A673 (cell line): Measurements from ENCODE around the gene CLTCL1. TPM values are rescaled to one million over a fixed set of nuclear protein-coding genes. Genes with fewer than 3 reads are reported as not detected.

Source experiments
- BruUV-seq: library from RNA; stranded (reverse); fragments of 400-500 nt; replicated peaks from 2 replicates; lab custom pipeline; 2021; lab: Mats Ljungman, UMichigan
- CTCF ChIA-PET: fragments of 300-600 bp; sonication (Branson Sonifier 250); formaldehyde crosslinking; loops from one replicate; lab custom pipeline; 2022; ENCODE audit warnings: antibody characterized with exemption; lab: Charles Lee
- POLR2A ChIA-PET: fragments of 300-600 bp; sonication (Branson Sonifier 250); formaldehyde crosslinking; loops from one replicate; lab custom pipeline; 2022; ENCODE audit warnings: antibody characterized with exemption; ENCODE audit not compliant: low non-redundant PET; lab: Charles Lee
- DNase-seq: peaks from one replicate; pipeline ENCODE4 v3.0.0-alpha.2; 2015; ENCODE audit warnings: low spot score
- H3K27ac ChIP-seq: fragments of 200-600 bp; sonication (generic); 2 replicates; pipeline ENCODE4 v1.5.1; 2016; ENCODE audit warnings: mixed run types, low read depth, mild to moderate bottlenecking, mixed read lengths, antibody characterized with exemption, low read length; ENCODE audit not compliant: poor library complexity, severe bottlenecking
- H3K27me3 ChIP-seq: fragments of 200-600 bp; sonication (generic); replicated peaks from 2 replicates; pipeline ENCODE4 v1.6.1; 2017; ENCODE audit warnings: mixed run types, low read depth, mild to moderate bottlenecking, mixed read lengths, antibody characterized with exemption, low read length; ENCODE audit not compliant: insufficient read depth, poor library complexity
- H3K36me3 ChIP-seq: fragments of 200-600 bp; sonication (generic); 2 replicates; pipeline ENCODE4 v1.6.1; 2016; ENCODE audit warnings: mixed run types, mild to moderate bottlenecking, mixed read lengths, antibody characterized with exemption, low read length; ENCODE audit not compliant: insufficient read depth, poor library complexity, severe bottlenecking
- H3K4me1 ChIP-seq: fragments of 200-600 bp; sonication (generic); 2 replicates; pipeline ENCODE4 v1.6.1; 2017; ENCODE audit warnings: mixed run types, mild to moderate bottlenecking, mixed read lengths, antibody characterized with exemption, low read length; ENCODE audit not compliant: insufficient read depth, poor library complexity, severe bottlenecking
- H3K4me3 ChIP-seq: fragments of 200-600 bp; sonication (generic); 2 replicates; pipeline ENCODE4 v1.5.1; 2016; ENCODE audit warnings: low read depth, mixed run types, mild to moderate bottlenecking, mixed read lengths, low read length; ENCODE audit not compliant: poor library complexity, severe bottlenecking
- H3K9me3 ChIP-seq: fragments of 200-600 bp; sonication (generic); 2 replicates; pipeline ENCODE4 v1.6.1; 2016; ENCODE audit warnings: mixed run types, low read depth, mild to moderate bottlenecking, mixed read lengths, antibody characterized with exemption, low read length; ENCODE audit not compliant: poor library complexity, severe bottlenecking
- EZH2 ChIP-seq: fragments of 200-600 bp; sonication (generic); IDR thresholded peaks from 2 replicates; pipeline ENCODE4 v1.6.1; 2017; ENCODE audit warnings: borderline replicate concordance, low read depth, mild to moderate bottlenecking, mixed read lengths, antibody characterized with exemption, low read length; ENCODE audit not compliant: poor library complexity, severe bottlenecking
- intact Hi-C: fragments of 100-400 bp; cut with micrococcal nuclease; formaldehyde crosslinking; loops from one replicate; pipeline ENCODE4 v1.10.0; 2022; ENCODE audit not compliant: unreplicated experiment
- total RNA-seq: library from RNA; stranded (reverse); gene quantifications from 2 replicates; pipeline ENCODE4 v1.2.3, GENCODE V29; 2021
- TF ChIP-seq, protein P1 (sequence below): fragments of 300-800, 200-600 bp; sonication (generic); conservative IDR thresholded peaks from 2 replicates; pipeline ENCODE4 v1.5.1; 2017; ENCODE audit warnings: low read depth, mild to moderate bottlenecking, antibody characterized with exemption, low read length, moderate library complexity, mixed read lengths

CLTCL1 gene
- total RNA-seq, 1 experiment from 2014 or later, result 7.5 TPM

DNA sequence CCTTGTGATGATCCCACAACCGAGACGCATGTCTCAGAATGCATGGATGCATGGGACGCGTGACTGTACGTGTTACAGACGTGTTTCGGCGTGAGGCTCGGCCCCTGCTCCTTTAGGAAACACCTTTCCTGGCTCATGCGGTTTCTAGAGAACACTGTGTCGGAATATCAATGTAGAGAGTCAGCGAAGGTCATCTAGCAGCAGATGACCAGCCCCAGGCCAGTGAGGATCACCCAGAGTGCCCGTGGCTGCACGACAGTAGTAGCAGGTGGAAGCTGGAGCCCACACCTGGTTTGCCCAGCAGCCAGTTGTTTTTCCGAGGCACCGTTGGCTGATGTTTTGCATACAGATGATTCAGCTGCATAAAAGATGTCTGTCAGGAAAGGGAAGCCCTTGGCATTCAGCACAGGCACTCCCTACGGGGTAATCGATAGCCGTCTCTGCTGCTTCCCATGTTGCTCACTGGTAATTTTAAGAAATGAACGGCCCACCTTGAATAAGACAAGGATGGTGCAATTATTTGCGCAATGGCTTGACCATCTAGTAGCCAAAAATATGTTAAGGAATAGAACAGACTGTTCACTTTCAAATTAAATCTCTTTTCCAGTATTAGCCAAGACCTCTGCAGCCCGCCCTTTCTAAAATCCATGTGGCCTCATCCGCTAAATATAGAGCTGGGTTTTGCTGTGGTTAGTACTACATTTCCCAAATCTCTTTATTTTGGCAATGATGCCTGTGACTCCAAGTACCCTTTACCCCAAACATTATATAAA lies 1.1 kb upstream of the CLTCL1 start:
- no peak for DNase-seq
- Histone ChIP-seq H3K4me3 (peak overlapping the region; percentile 79), H3K36me3 (no peaks in the 10 kb centered on the region), H3K4me1 (peaks cover 8% of the 10 kb centered on the region), H3K9me3 (no peaks in the 10 kb centered on the region), H3K27ac (peak overlapping the region; percentile 54), H3K27me3 (no peaks in the 10 kb centered on the region)
- TF ChIP-seq, protein P1, sequence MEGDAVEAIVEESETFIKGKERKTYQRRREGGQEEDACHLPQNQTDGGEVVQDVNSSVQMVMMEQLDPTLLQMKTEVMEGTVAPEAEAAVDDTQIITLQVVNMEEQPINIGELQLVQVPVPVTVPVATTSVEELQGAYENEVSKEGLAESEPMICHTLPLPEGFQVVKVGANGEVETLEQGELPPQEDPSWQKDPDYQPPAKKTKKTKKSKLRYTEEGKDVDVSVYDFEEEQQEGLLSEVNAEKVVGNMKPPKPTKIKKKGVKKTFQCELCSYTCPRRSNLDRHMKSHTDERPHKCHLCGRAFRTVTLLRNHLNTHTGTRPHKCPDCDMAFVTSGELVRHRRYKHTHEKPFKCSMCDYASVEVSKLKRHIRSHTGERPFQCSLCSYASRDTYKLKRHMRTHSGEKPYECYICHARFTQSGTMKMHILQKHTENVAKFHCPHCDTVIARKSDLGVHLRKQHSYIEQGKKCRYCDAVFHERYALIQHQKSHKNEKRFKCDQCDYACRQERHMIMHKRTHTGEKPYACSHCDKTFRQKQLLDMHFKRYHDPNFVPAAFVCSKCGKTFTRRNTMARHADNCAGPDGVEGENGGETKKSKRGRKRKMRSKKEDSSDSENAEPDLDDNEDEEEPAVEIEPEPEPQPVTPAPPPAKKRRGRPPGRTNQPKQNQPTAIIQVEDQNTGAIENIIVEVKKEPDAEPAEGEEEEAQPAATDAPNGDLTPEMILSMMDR, result no peak
- TF ChIP-seq EZH2, result no peak
- ChIA-PET CTCF (no interaction called here), POLR2A (no interaction called here)
- BruUV-seq, result no TSS peak
- intact Hi-C loops, result loop anchor here (5.0 kb wide), 1 partner anchor 115 kb away; the partner anchor contains the start of gene SLC25A1

DNA sequence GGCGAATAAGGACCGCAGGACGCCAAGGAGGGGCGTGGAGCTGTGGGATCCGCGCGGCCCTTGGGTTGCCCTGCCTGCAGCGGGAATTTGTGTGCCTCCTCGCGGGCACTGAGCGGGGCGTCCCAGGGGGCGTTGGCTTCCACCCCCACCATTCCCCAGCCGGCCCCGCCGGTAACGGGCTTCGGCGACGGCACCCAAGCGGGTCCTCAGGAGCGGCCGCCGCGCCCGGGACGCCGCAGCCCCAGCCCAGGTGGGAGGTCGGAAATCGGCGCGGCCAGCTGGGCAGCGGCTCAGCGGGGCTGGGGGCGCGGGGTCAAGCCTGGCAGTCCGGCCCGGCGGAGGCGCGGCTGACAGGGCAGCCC lies 320 bp downstream of the CLTCL1 start:
- Histone ChIP-seq H3K27me3 (no peaks in the 10 kb centered on the region), H3K9me3 (no peaks in the 10 kb centered on the region), H3K4me3 (peak overlapping the region; percentile 79), H3K36me3 (no peaks in the 10 kb centered on the region), H3K27ac (peak overlapping the region; percentile 64), H3K4me1 (peaks cover 8% of the 10 kb centered on the region)
- peak; percentile 47 for DNase-seq
- BruUV-seq, result no TSS peak
- intact Hi-C loops, result loop anchor here (5.0 kb wide), 1 partner anchor 114 kb away; the partner anchor contains the start of gene SLC25A1
- ChIA-PET CTCF (interaction anchor here (1.1 kb wide), 1 partner anchor 9 kb away, joined by 3 read pairs; no protein-coding TSS in a partner anchor), POLR2A (no interaction called here)
- TF ChIP-seq, protein P1, result no peak
- no peak for TF ChIP-seq EZH2

DNA sequence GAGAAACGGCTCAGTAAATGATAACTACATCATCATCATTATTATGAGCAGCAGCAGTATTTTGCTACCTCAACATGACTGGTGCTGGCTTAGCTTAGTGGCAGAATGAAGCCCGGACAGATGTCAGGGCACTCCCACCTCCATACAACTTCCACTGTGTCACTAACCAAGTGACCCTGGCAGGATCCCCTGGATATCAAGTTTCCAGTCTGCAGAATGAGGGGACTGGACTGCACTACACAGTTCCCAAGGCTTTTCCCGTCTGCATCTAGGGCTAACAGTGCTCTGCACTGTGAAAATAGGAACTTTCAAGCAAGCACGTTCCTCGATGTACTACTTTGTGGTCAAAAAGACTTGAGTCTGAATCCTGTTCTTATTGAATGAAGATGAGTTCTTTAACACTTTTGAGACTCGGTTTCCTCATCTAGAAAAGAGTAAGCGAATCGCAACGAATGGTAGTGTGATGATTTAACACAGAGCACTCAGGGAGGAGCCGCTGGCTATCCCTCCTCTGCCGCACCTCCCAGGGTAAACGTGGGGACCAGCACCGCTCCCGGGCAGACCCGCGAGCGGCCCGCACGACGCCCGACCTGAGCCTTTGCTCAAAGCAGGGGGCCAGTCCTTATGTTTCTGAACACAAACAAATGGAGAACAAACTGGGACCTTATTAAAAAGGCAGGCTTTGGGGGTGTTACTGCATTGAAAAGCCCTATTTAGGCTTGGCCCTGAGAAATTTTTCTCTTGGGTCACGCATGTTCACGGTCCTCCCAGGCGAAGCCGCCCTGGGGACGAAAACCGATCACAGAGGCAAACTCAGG lies 910 bp downstream of the CLTCL1 start:
- ChIA-PET POLR2A (no interaction called here), CTCF (interaction anchor here (1.1 kb wide), 1 partner anchor 9 kb away, joined by 3 read pairs; no protein-coding TSS in a partner anchor)
- peaks cover 8% of the 10 kb centered on the region for H3K4me1 ChIP-seq
- intact Hi-C loops, result loop anchor here (5.0 kb wide), 1 partner anchor 113 kb away; the partner anchor contains the start of gene SLC25A1
- peak overlapping the region; percentile 79 for H3K4me3 ChIP-seq
- no peaks in the 10 kb centered on the region for H3K9me3 ChIP-seq
- BruUV-seq, result TSS peak; percentile 38
- peak overlapping the region; percentile 64 for H3K27ac ChIP-seq
- no peaks in the 10 kb centered on the region for H3K36me3 ChIP-seq
- DNase-seq, result peak; percentile 8
- H3K27me3 ChIP-seq, result no peaks in the 10 kb centered on the region
- TF ChIP-seq, protein P1, result no peak
- no peak for TF ChIP-seq EZH2
